GM23248 (cell line): Measurements from ENCODE around the gene NRBP1. TPM values are rescaled to one million over a fixed set of nuclear protein-coding genes. Genes with fewer than 3 reads are reported as not detected.
A peak's percentile ranks its signal among the peaks of the same experiment; 100 is the strongest.

Experiments
- DNase-seq: peaks from one replicate; pipeline ENCODE4 v3.0.0-alpha.2; 2015
- H2AFZ ChIP-seq: fragments of 200-600 bp; sonication (generic); 2 replicates; pipeline ENCODE4 v1.6.1; 2016; ENCODE audit warnings: antibody characterized with exemption
- H3F3A ChIP-seq: fragments of 200-600 bp; sonication (generic); 2 replicates; pipeline ENCODE4 v1.6.1; 2016; ENCODE audit warnings: mild to moderate bottlenecking, antibody characterized with exemption, mixed run types; ENCODE audit not compliant: insufficient read depth
- H3K27ac ChIP-seq: fragments of 200-600 bp; sonication (generic); 2 replicates; pipeline ENCODE4 v1.5.1; 2016; ENCODE audit warnings: mild to moderate bottlenecking
- H3K27me3 ChIP-seq: fragments of 200-600 bp; sonication (generic); replicated peaks from 2 replicates; pipeline ENCODE4 v1.6.1; 2016; ENCODE audit warnings: mild to moderate bottlenecking; ENCODE audit not compliant: insufficient read depth
- H3K36me3 ChIP-seq: fragments of 200-600 bp; sonication (generic); 2 replicates; pipeline ENCODE4 v1.6.1; 2016; ENCODE audit warnings: low read depth, mild to moderate bottlenecking
- H3K4me1 ChIP-seq: fragments of 200-600 bp; sonication (generic); 2 replicates; pipeline ENCODE4 v1.6.1; 2016; ENCODE audit warnings: mild to moderate bottlenecking; ENCODE audit not compliant: insufficient read depth
- H3K4me2 ChIP-seq: fragments of 200-600 bp; sonication (generic); one replicate; pipeline ENCODE4 v1.6.1; 2016; ENCODE audit warnings: mild to moderate bottlenecking; ENCODE audit not compliant: unreplicated experiment
- H3K4me3 ChIP-seq: fragments of 200-600 bp; sonication (generic); 2 replicates; pipeline ENCODE4 v1.5.1; 2016; ENCODE audit warnings: mild to moderate bottlenecking
- H3K79me2 ChIP-seq: fragments of 200-600 bp; sonication (generic); 2 replicates; pipeline ENCODE4 v1.6.1; 2016; ENCODE audit warnings: mild to moderate bottlenecking; ENCODE audit not compliant: insufficient read depth
- H3K9ac ChIP-seq: fragments of 200-600 bp; sonication (generic); 2 replicates; pipeline ENCODE4 v1.6.1; 2016; ENCODE audit warnings: mild to moderate bottlenecking
- H3K9me2 ChIP-seq: fragments of 200-600 bp; sonication (generic); 2 replicates; pipeline ENCODE4 v1.6.1; 2016; ENCODE audit warnings: mixed run types, mild to moderate bottlenecking, moderate library complexity; ENCODE audit not compliant: insufficient read depth
- H3K9me3 ChIP-seq: fragments of 200-600 bp; sonication (generic); one replicate; pipeline ENCODE4 v1.6.1; 2017; ENCODE audit warnings: low read depth
- H4K20me1 ChIP-seq: fragments of 200-600 bp; sonication (generic); 2 replicates; pipeline ENCODE4 v1.6.0; 2016; ENCODE audit not compliant: insufficient read depth
- EZH2 ChIP-seq: fragments of 200-600 bp; sonication (generic); IDR thresholded peaks from 2 replicates; pipeline ENCODE4 v1.6.1; 2018; ENCODE audit warnings: antibody characterized with exemption, mild to moderate bottlenecking; ENCODE audit not compliant: insufficient read depth, poor library complexity, severe bottlenecking
- EZH2phosphoT487 ChIP-seq: fragments of 200-600 bp; sonication (generic); IDR thresholded peaks from 2 replicates; pipeline ENCODE4 v1.6.1; 2018; ENCODE audit warnings: antibody characterized with exemption, moderate library complexity, mild to moderate bottlenecking, low read depth; ENCODE audit not compliant: insufficient read depth
- WGBS, 2 experiments: methylation state at CpG; one replicate each; pipeline ENCODE4 v1.1.6; 2015 to 2017; ENCODE audit warnings: low lambda C conversion rate in 2 of 2, low coverage in 1 of 2; ENCODE audit errors: missing lambda C conversion rate in 2 of 2; 5-methylcytosine and 5-hydroxymethylcytosine counted together
- in situ Hi-C: fragments of 300-500 bp; cut with MboI; formaldehyde crosslinking; loops from 2 replicates; pipeline ENCODE4 v1.15.0; 2020
- polyA plus RNA-seq: library from polyadenylated mRNA; unstranded; fragments of >200 nt; fragmentation: Nextera tagmentation; extraction: Ambion mirVana; gene quantifications from 2 replicates; pipeline ENCODE4 v1.2.1, GENCODE V29; 2016
- total RNA-seq: library from RNA; depleted of rRNA; stranded (reverse); fragments of >200 nt; shearing (Covaris generic); gene quantifications from 2 replicates; pipeline ENCODE4 v1.2.3, GENCODE V29; 2014

Gene NRBP1
- total and polyA plus RNA-seq, 2 experiments from 2014 or later, result 165 to 201 TPM

DNA sequence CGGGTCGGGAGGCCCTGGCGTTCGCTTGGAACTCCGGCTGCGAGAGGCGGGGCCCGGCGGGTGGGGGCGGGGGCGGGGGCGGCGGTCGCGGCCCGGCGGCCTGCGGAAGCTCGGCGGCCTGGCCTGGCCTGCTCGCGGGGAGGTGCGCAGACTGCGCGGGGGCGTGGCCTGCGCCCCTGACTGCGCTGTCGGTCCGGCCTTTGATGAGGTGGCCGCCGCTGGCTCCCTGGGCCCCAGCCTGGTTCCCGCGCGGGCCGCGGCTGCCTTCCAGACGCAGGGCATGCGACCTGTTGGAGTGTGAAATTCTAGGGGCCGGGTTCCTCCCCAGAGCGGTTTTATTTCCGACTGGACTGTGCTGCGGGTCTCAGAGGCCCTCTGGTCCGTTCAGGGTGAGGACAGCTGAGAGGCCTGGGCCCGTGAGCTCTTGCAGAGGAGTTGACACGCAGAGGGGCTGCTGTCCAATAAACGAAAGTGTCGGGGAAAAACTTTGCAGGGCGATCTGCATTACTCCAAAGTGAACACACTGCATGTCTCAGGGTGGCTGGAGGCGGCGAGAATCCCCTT lies 629 bp downstream of the NRBP1 start:
- peak; percentile 96 for DNase-seq
- Histone ChIP-seq H3K4me3 (peak overlapping the region; percentile 91), H3K36me3 (peaks cover 10% of the 10 kb centered on the region; the same call in 1 of the 2 replicates), H3F3A (peaks cover 26% of the 10 kb centered on the region), H2AFZ (peak overlapping the region; percentile 91), H3K9me2 (no peaks in the 10 kb centered on the region), H3K4me2 (peak overlapping the region; percentile 100), H3K9ac (peak overlapping the region; percentile 93), H4K20me1 (peaks cover 12% of the 10 kb centered on the region), H3K27ac (peak overlapping the region; percentile 90), H3K79me2 (peaks cover 50% of the 10 kb centered on the region), H3K9me3 (no peaks in the 10 kb centered on the region), H3K27me3 (no peaks in the 10 kb centered on the region), H3K4me1 (peaks cover 24% of the 10 kb centered on the region)
- TF ChIP-seq EZH2phosphoT487 (no peak), EZH2 (no peak)
- in situ Hi-C loops, result no loop called here
- WGBS, 2 experiments, result 1% methylated on average over 24 to 51 of the region's 51 CpGs

DNA sequence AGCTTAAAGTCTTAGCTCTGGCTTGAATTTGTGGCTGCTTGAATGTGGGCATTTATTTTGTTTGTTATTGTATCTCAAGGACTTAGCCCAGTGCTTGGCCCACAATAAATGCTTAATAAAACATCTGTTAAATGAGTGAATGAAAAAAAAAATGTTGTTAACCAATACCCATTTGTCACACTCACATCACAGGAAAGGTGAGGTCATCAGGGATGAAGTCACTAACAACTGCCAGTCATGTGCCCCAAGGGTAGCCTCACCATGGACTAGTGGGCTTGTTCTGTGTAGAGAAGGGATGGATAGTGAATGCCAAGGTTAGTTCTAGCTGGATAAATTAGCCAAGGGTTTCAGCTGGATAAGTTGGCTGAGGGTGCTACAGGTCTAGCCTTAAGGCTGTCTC lies 3.0 kb downstream of the NRBP1 start:
- Histone ChIP-seq H3K27ac (peak overlapping the region; percentile 90), H3K4me1 (peaks cover 24% of the 10 kb centered on the region), H3K9me2 (no peaks in the 10 kb centered on the region), H4K20me1 (peaks cover 12% of the 10 kb centered on the region), H3K9me3 (no peaks in the 10 kb centered on the region), H3K36me3 (peaks cover 30% of the 10 kb centered on the region), H3K27me3 (no peaks in the 10 kb centered on the region), H2AFZ (no peak overlapping the region), H3K4me2 (no peak overlapping the region), H3K4me3 (no peak overlapping the region), H3F3A (peaks cover 26% of the 10 kb centered on the region), H3K9ac (peak overlapping the region; percentile 93; the same call in 1 of the 2 replicates), H3K79me2 (peaks cover 58% of the 10 kb centered on the region)
- TF ChIP-seq EZH2 (no peak), EZH2phosphoT487 (no peak)
- in situ Hi-C loops, result no loop called here
- DNase-seq, result peak; percentile 80

DNA sequence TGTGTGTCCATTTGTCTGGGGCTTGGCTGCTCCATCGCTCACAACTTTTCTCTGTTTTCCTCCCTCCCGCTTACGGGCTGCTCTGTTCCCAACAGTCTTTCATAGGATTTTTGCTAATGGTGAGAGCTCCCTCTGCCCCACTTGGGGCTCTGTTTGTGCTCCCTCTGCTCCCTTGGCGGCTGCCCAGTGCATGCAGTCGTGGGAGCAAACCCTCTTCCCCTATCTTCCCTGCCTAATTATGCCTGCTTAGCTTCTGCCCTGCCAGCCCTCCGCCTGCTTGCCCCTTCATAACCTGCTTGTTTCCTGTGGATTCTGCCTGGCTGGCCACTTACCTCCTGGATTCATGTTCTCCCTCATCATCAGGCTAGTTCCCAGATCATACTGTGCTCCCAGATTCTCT lies 7.2 kb downstream of the NRBP1 start:
- H2AFZ ChIP-seq, result no peak overlapping the region

DNA sequence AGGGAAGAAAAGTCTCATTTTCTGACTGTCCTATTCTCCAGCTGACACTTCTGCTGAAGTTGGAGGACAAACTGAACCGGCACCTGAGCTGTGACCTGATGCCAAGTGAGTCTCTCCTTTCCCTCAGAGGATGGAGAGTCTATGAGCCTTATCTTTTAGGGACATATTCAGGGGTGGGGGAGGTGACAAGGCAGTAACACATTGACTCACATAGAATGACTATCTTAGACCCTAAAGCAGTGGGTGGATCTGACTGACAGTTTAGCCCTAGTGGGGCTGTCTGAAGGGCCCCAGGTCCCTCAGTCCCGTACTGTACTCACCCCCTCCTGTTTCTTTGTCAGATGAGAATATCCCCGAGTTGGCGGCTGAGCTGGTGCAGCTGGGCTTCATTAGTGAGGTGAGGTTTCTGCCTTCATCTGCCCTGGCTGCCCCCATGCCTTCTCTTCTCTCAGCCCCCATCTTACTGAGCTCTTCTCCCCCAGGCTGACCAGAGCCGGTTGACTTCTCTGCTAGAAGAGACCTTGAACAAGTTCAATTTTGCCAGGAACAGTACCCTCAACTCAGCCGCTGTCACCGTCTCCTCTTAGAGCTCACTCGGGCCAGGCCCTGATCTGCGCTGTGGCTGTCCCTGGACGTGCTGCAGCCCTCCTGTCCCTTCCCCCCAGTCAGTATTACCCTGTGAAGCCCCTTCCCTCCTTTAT lies 12.9 kb downstream of the NRBP1 start:
- Histone ChIP-seq H3K4me3 (no peak overlapping the region), H3K4me1 (no peaks in the 10 kb centered on the region), H4K20me1 (no peaks in the 10 kb centered on the region), H3K79me2 (no peaks in the 10 kb centered on the region), H3K4me2 (no peak overlapping the region), H3K27ac (no peak overlapping the region), H3K36me3 (peaks cover 42% of the 10 kb centered on the region), H3K27me3 (no peaks in the 10 kb centered on the region), H3F3A (peaks cover 23% of the 10 kb centered on the region), H3K9me3 (no peaks in the 10 kb centered on the region), H2AFZ (no peak overlapping the region), H3K9me2 (no peaks in the 10 kb centered on the region), H3K9ac (no peak overlapping the region)
- TF ChIP-seq EZH2 (no peak), EZH2phosphoT487 (no peak)
- 81 to 89% methylated on average over 10 of the region's 10 CpGs for WGBS, 2 experiments
- no peak for DNase-seq
- in situ Hi-C loops, result no loop called here

More for the DNA sequence above, 7.2 kb downstream of the NRBP1 start:
- H3K9me3 ChIP-seq, result no peaks in the 10 kb centered on the region
- H3K9me2 ChIP-seq, result no peaks in the 10 kb centered on the region
- peaks cover 60% of the 10 kb centered on the region for H3K36me3 ChIP-seq
- in situ Hi-C loops, result no loop called here
- H3F3A ChIP-seq, result peaks cover 18% of the 10 kb centered on the region
- DNase-seq, result no peak
- peaks cover 42% of the 10 kb centered on the region for H3K79me2 ChIP-seq
- no peaks in the 10 kb centered on the region for H3K27me3 ChIP-seq
- peaks cover 5% of the 10 kb centered on the region for H4K20me1 ChIP-seq
- TF ChIP-seq EZH2phosphoT487 (no peak), EZH2 (no peak)
- H3K4me2 ChIP-seq, result no peak overlapping the region
- no peak overlapping the region for H3K4me3 ChIP-seq
- WGBS, 2 experiments, result 80 to 91% methylated on average over 6 of the region's 6 CpGs
- peaks cover 15% of the 10 kb centered on the region for H3K4me1 ChIP-seq
- H3K9ac ChIP-seq, result no peak overlapping the region
- no peak overlapping the region for H3K27ac ChIP-seq
